SK-N-SH (cell line): Measurements from ENCODE around the gene SIK2. TPM values are rescaled to one million over a fixed set of nuclear protein-coding genes. Genes with fewer than 3 reads are reported as not detected.

Experiments
- CTCF ChIA-PET: fragments of 300-600, 350-600 bp; formaldehyde crosslinking; extraction: SDS; loops from one replicate; lab custom pipeline; 2021; lab: Yijun Ruan, JAX
- POLR2A ChIA-PET: fragments of 350-600 bp; sonication (Branson Sonifier 250); formaldehyde crosslinking; extraction: SDS; loops from one replicate; lab custom pipeline; 2020; ENCODE audit warnings: antibody characterized with exemption, inconsistent platforms; lab: Yijun Ruan, JAX
- DNase-seq: peaks from one replicate; pipeline ENCODE4 v3.0.0; 2012
- H2AFZ ChIP-seq: fragments of 200-600 bp; sonication (generic); 2 replicates; pipeline ENCODE4 v1.8.1; 2016; ENCODE audit warnings: antibody characterized with exemption, mild to moderate bottlenecking, low read depth
- H3F3A ChIP-seq: fragments of 200-600 bp; sonication (generic); replicated peaks from 2 replicates; pipeline ENCODE3; 2016; ENCODE audit warnings: antibody characterized with exemption, mild to moderate bottlenecking; ENCODE audit not compliant: insufficient read depth
- H3K27ac ChIP-seq, 2 experiments: fragments of 200-500 bp in 1 of 2; fragments of 200-600 bp in 1 of 2; sonication (Bioruptor generic) in 1 of 2; sonication (generic), shearing (Covaris generic) in 1 of 2; 2 replicates each; pipeline versions ENCODE4 v1.5.1 to v1.6.1; 2014 to 2016; ENCODE audit warnings: low read depth in 2 of 2, inconsistent platforms in 1 of 2, low read length in 1 of 2, mild to moderate bottlenecking in 1 of 2, mixed read lengths in 1 of 2
- H3K27me3 ChIP-seq: fragments of 200-600 bp; sonication (generic), shearing (Covaris generic); 2 replicates; pipeline ENCODE4 v1.6.1; 2016; ENCODE audit warnings: mixed run types; ENCODE audit not compliant: insufficient read depth
- H3K36me3 ChIP-seq, 2 experiments: fragments of 200-500 bp in 1 of 2; fragments of 200-600 bp in 1 of 2; sonication (Bioruptor generic) in 1 of 2; sonication (generic) in 1 of 2; replicated peaks in 1 of 2; 2 replicates each; pipeline versions ENCODE3 to v1.5.1; 2014 to 2016; ENCODE audit warnings: low read length in 1 of 2, mild to moderate bottlenecking in 1 of 2; ENCODE audit not compliant: insufficient read depth in 2 of 2, control insufficient read depth in 1 of 2
- H3K4me1 ChIP-seq, 2 experiments: fragments of 200-500 bp in 1 of 2; fragments of 200-600 bp in 1 of 2; sonication (Bioruptor generic) in 1 of 2; sonication (generic), shearing (Covaris generic) in 1 of 2; 2 replicates each; pipeline versions ENCODE4 v1.5.1 to v1.6.1; 2014 to 2016; ENCODE audit warnings: low read depth in 1 of 2, low read length in 1 of 2, mixed run types in 1 of 2; ENCODE audit not compliant: insufficient read depth in 2 of 2, control insufficient read depth in 1 of 2
- H3K4me2 ChIP-seq: fragments of 200-600 bp; sonication (generic), shearing (Covaris generic); 2 replicates; pipeline ENCODE4 v1.6.1; 2017; ENCODE audit warnings: mixed run types
- H3K4me3 ChIP-seq, 2 experiments: fragments of 200-500 bp in 1 of 2; fragments of 200-600 bp in 1 of 2; sonication (Bioruptor generic) in 1 of 2; sonication (generic), shearing (Covaris generic) in 1 of 2; 2 replicates each; pipeline versions ENCODE4 v1.5.1 to v1.8.1; 2014 to 2016; ENCODE audit warnings: low read depth in 2 of 2, inconsistent platforms in 1 of 2, low read length in 1 of 2, mild to moderate bottlenecking in 1 of 2, mixed read lengths in 1 of 2, moderate library complexity in 1 of 2
- H3K79me2 ChIP-seq: fragments of 200-600 bp; sonication (generic); 2 replicates; pipeline ENCODE4 v1.8.1; 2017; ENCODE audit warnings: mild to moderate bottlenecking; ENCODE audit not compliant: insufficient read depth
- H3K9ac ChIP-seq: fragments of 200-600 bp; sonication (generic); 2 replicates; pipeline ENCODE4 v1.6.1; 2017; ENCODE audit warnings: mixed run types
- H3K9me2 ChIP-seq: fragments of 200-600 bp; sonication (generic); 2 replicates; pipeline ENCODE4 v1.6.1; 2017; ENCODE audit warnings: mixed run types
- H3K9me3 ChIP-seq: fragments of 200-600 bp; sonication (generic); 2 replicates; pipeline ENCODE4 v1.6.1; 2017; ENCODE audit warnings: mixed run types, mild to moderate bottlenecking, moderate library complexity
- H4K20me1 ChIP-seq: fragments of 200-600 bp; sonication (generic); 2 replicates; pipeline ENCODE4 v1.6.1; 2017; ENCODE audit warnings: mild to moderate bottlenecking, mixed run types; ENCODE audit not compliant: insufficient read depth
- CHD2 ChIP-seq: fragments of 150-350 bp; IDR thresholded peaks from 2 replicates; pipeline ENCODE4 v1.6.1; 2018; ENCODE audit warnings: low read length; ENCODE audit not compliant: partially characterized antibody
- ELF1 ChIP-seq: IDR thresholded peaks from 2 replicates; pipeline ENCODE4 v1.4.0; 2012
- EP300 ChIP-seq, 2 experiments: IDR thresholded peaks; 2 replicates each; pipeline versions ENCODE4 v1.4.0 to v1.6.1; 2012; ENCODE audit warnings: borderline replicate concordance in 1 of 2, low read depth in 1 of 2, low read length in 1 of 2
- EZH2phosphoT487 ChIP-seq: fragments of 200-600 bp; sonication (generic); IDR thresholded peaks from 2 replicates; pipeline ENCODE4 v1.6.1; 2017; ENCODE audit warnings: low read depth, mixed run types, mild to moderate bottlenecking, antibody characterized with exemption, moderate library complexity, borderline replicate concordance
- FOXM1 ChIP-seq: IDR thresholded peaks from 2 replicates; pipeline ENCODE4 v1.4.0; 2012; ENCODE audit warnings: low read depth, mild to moderate bottlenecking
- GABPA ChIP-seq: IDR thresholded peaks from 2 replicates; pipeline ENCODE4 v1.4.0; 2012; ENCODE audit warnings: low read depth, mild to moderate bottlenecking
- MAX ChIP-seq: IDR thresholded peaks from 2 replicates; pipeline ENCODE4 v1.4.0; 2012; ENCODE audit warnings: low read depth
- MXI1 ChIP-seq: IDR thresholded peaks from 2 replicates; pipeline ENCODE4 v1.6.1; 2012; ENCODE audit warnings: mild to moderate bottlenecking, low read depth, low read length, improper control_type of control experiment
- NFIC ChIP-seq: IDR thresholded peaks from 2 replicates; pipeline ENCODE4 v1.4.0; 2012; ENCODE audit warnings: borderline replicate concordance
- NRF1 ChIP-seq: IDR thresholded peaks from 2 replicates; pipeline ENCODE4 v1.6.1; 2012; ENCODE audit warnings: low read depth, mild to moderate bottlenecking, low read length
- POLR2AphosphoS5 ChIP-seq: IDR thresholded peaks from 2 replicates; pipeline ENCODE4 v1.6.1; 2012; ENCODE audit warnings: low read depth, low read length
- RAD21 ChIP-seq: IDR thresholded peaks from 2 replicates; pipeline ENCODE4 v1.6.1; 2012; ENCODE audit warnings: mild to moderate bottlenecking, low read length
- RXRA ChIP-seq: IDR thresholded peaks from 2 replicates; pipeline ENCODE4 v1.4.0; 2012; ENCODE audit warnings: low read depth, mild to moderate bottlenecking, borderline replicate concordance
- SIN3A ChIP-seq: IDR thresholded peaks from 2 replicates; pipeline ENCODE4 v1.6.1; 2012; ENCODE audit warnings: low read depth, mild to moderate bottlenecking, low read length, moderate library complexity, borderline replicate concordance
- SMC3 ChIP-seq: IDR thresholded peaks from 2 replicates; pipeline ENCODE4 v1.6.1; 2012; ENCODE audit warnings: low read depth, low read length, improper control_type of control experiment
- TAF1 ChIP-seq: IDR thresholded peaks from 2 replicates; pipeline ENCODE4 v1.6.1; 2012; ENCODE audit warnings: low read depth, mild to moderate bottlenecking, low read length, moderate library complexity, borderline replicate concordance
- TCF12 ChIP-seq: IDR thresholded peaks from 2 replicates; pipeline ENCODE4 v1.4.0; 2012
- TEAD4 ChIP-seq: IDR thresholded peaks from 2 replicates; pipeline ENCODE4 v1.4.0; 2012; ENCODE audit warnings: mild to moderate bottlenecking, borderline replicate concordance; ENCODE audit not compliant: insufficient read depth
- USF2 ChIP-seq: fragments of 150-350 bp; IDR thresholded peaks from 2 replicates; pipeline ENCODE4 v1.6.1; 2017; ENCODE audit warnings: antibody characterized with exemption, low read length, low read depth, borderline replicate concordance
- ZBTB33 ChIP-seq: IDR thresholded peaks from 2 replicates; pipeline ENCODE4 v1.4.0; 2012; ENCODE audit warnings: low read depth, borderline replicate concordance
- WGBS: methylation state at CpG from one replicate; pipeline ENCODE4 v1.1.6; 2017; ENCODE audit warnings: low lambda C conversion rate; 5-methylcytosine and 5-hydroxymethylcytosine counted together
- polyA plus RNA-seq, 3 experiments: library from polyadenylated mRNA; depleted of rRNA; stranded (reverse); fragments of >200 nt; gene quantifications; 2 replicates each; pipeline ENCODE4 v1.2.3, GENCODE V29; 2012

Gene SIK2
- polyA plus RNA-seq, 1 of the 3 experiments (the other 2 are of a cell fraction) = 8.9 TPM

- peaks cover 12 to 24% of the 10 kb centered on the region in 2 experiments for H3K36me3 ChIP-seq
- CTCF ChIA-PET = interaction anchor here (1.2 to 2.0 kb wide), 2 partner anchors 12 to 87 kb away, joined by 3 to 5 read pairs; no protein-coding TSS in a partner anchor
- no peaks in the 10 kb centered on the region; the same call in 1 of the 2 replicates for H4K20me1 ChIP-seq
- H3K27me3 ChIP-seq = no peaks in the 10 kb centered on the region
- H3K4me2 ChIP-seq = no peak overlapping the region
- H3K4me1 ChIP-seq = peaks cover 0 to 4% of the 10 kb centered on the region in 2 experiments; a peak in 2 of 4 replicates
- no peak overlapping the region for H3K9ac ChIP-seq
- peak overlapping the region in 1 of 2 experiments; percentile 51; a peak in 3 of 4 replicates for H3K27ac ChIP-seq
- H3K9me3 ChIP-seq = no peaks in the 10 kb centered on the region
- TF ChIP-seq EP300 (IDR thresholded peaks at IDR 0.05; ENCODE audit: borderline replicate concordance in 1 of 2, low read depth in 1 of 2, low read length in 1 of 2) (no peak), POLR2AphosphoS5 (no peak), TCF12 (no peak), RXRA (no peak), EZH2phosphoT487 (no peak), SIN3A (no peak), RAD21 (no peak), SMC3 (no peak), TEAD4 (no peak), FOXM1 (no peak), CHD2 (no peak), USF2 (no peak), ZBTB33 (no peak), NFIC (no peak), NRF1 (no peak), MXI1 (no peak), ELF1 (no peak), GABPA (no peak), MAX (no peak), TAF1 (no peak)
- TF ChIP-seq, all 33 proteins: peak for 0
- H3K9me2 ChIP-seq = no peaks in the 10 kb centered on the region
- no peak overlapping the region for H3K4me3 ChIP-seq
- H3F3A ChIP-seq = peaks cover 14% of the 10 kb centered on the region
- no peaks in the 10 kb centered on the region; the same call in 1 of the 2 replicates for H3K79me2 ChIP-seq
- 91% methylated on average over 3 of the region's 3 CpGs for WGBS
- POLR2A ChIA-PET = no interaction called here
- DNase-seq = no peak
- no peak overlapping the region for H2AFZ ChIP-seq
These were observed 89.5 kb downstream of the SIK2 start for GRCh38 chr11:111691741-111692140.
